K562 (cell line): ENCODE data around the gene BEST3. TPM values are rescaled to one million over a fixed set of nuclear protein-coding genes. Genes with fewer than 3 reads are reported as not detected.
A peak's percentile ranks its signal among the peaks of the same experiment; 100 is the strongest.

Source experiments
- BCOR ChIP-seq: fragments of 450-650 bp; IDR thresholded peaks from 2 replicates; pipeline ENCODE4 v1.6.1; 2016
- CBFA2T2 ChIP-seq: fragments of 450-650 bp; conservative IDR thresholded peaks from 2 replicates; pipeline ENCODE4 v1.6.1; 2017; ENCODE audit warnings: mild to moderate bottlenecking
- EWSR1 ChIP-seq: fragments of 450-650 bp; IDR thresholded peaks from 2 replicates; pipeline ENCODE4 v1.6.1; 2018; ENCODE audit warnings: borderline replicate concordance, mild to moderate bottlenecking, low read depth, moderate library complexity; ENCODE audit not compliant: partially characterized antibody
- FOXK1 ChIP-seq: sonication (generic); formaldehyde crosslinking; IDR thresholded peaks from 2 replicates; pipeline ENCODE4 v1.8.0; 2022; ENCODE audit warnings: missing genetic modification reagents, mild to moderate bottlenecking, borderline replicate concordance
- MGA ChIP-seq: fragments of 450-650 bp; IDR thresholded peaks from 2 replicates; pipeline ENCODE4 v1.6.1; 2016; ENCODE audit warnings: mild to moderate bottlenecking, moderate library complexity
- NFE2 ChIP-seq: IDR thresholded peaks from 2 replicates; pipeline ENCODE4 v1.6.1; 2014; ENCODE audit warnings: antibody characterized with exemption, low read depth
- PURB ChIP-seq: sonication (generic); formaldehyde crosslinking; IDR thresholded peaks from 2 replicates; pipeline ENCODE4 v1.9.0; 2021; ENCODE audit warnings: low read depth, mild to moderate bottlenecking, missing genetic modification reagents
- TAF7 ChIP-seq: fragments of 450-650 bp; IDR thresholded peaks from 2 replicates; pipeline ENCODE4 v1.6.1; 2016; ENCODE audit warnings: missing genetic modification characterization, missing compliant biosample characterization
- YY1 ChIP-seq, 3 experiments: IDR thresholded peaks; 2 replicates each; pipeline ENCODE4 v1.6.1; 2011; ENCODE audit warnings: low read length in 2 of 3, mild to moderate bottlenecking in 2 of 3, moderate library complexity in 2 of 3, borderline replicate concordance in 1 of 3, control low read depth in 1 of 3, low read depth in 1 of 3; ENCODE audit not compliant: insufficient read depth in 3 of 3, insufficient replicate concordance in 2 of 3, control insufficient read depth in 1 of 3, insufficient read length in 1 of 3; ENCODE audit errors: extremely low read depth in 1 of 3
- ZEB2 ChIP-seq: fragments of 450-650 bp; IDR thresholded peaks from 2 replicates; pipeline ENCODE4 v1.6.1; 2016
- polyA plus RNA-seq, 8 experiments: library from polyadenylated mRNA; depleted of rRNA in 4 of 8; stranded (reverse) in 5 of 8; unstranded in 3 of 8; fragments of >200 nt; fragmentation: Nextera tagmentation in 2 of 8; fragmentation: Illumina TruSeq in 1 of 8; extraction: Ambion mirVana in 2 of 8; extraction: Trizol in 1 of 8; gene quantifications; 2 replicates each; pipeline versions ENCODE4 v1.2.1 to v1.2.3, GENCODE V29; 2011 to 2014; ENCODE audit warnings: inconsistent platforms in 1 of 8, missing spikeins in 1 of 8
- total RNA-seq, 7 experiments: library from RNA; depleted of rRNA in 6 of 7; stranded (reverse); fragments of >200 nt in 6 of 7; fragmentation: Illumina TruSeq in 2 of 7; extraction: Trizol in 2 of 7; gene quantifications; 2 replicates each; pipeline versions ENCODE4 v1.2.1 to v1.2.3, GENCODE V29; 2011 to 2021; ENCODE audit warnings: low replicate concordance in 1 of 7
- TF ChIP-seq, protein P1 (sequence below): fragments of 450-650 bp; formaldehyde crosslinking; IDR thresholded peaks from 2 replicates; pipeline ENCODE4 v1.4.0; 2020; ENCODE audit warnings: mild to moderate bottlenecking

Gene BEST3
- total and polyA plus RNA-seq, 9 of the 15 experiments (the other 6 are each of a cell fraction or from before 2014, with no cell fraction given): 0.15 TPM; not detected in 8

- TF ChIP-seq MGA: no peak; the same call in 1 of the 2 replicates
- no peak for TF ChIP-seq TAF7 (tag)
- TF ChIP-seq PURB (CRISPR knock-in tag): no peak
- TF ChIP-seq YY1 (IDR thresholded peaks at IDR 0.05; ENCODE audit: borderline replicate concordance in 1 of 3, control insufficient read depth in 1 of 3, extremely low read depth in 1 of 3, insufficient read depth in 3 of 3, insufficient read length in 1 of 3, insufficient replicate concordance in 2 of 3, low read depth in 1 of 3, low read length in 2 of 3): no peak
- peak; percentile 98 for TF ChIP-seq NFE2
- TF ChIP-seq EWSR1: no peak
- TF ChIP-seq, protein P1, sequence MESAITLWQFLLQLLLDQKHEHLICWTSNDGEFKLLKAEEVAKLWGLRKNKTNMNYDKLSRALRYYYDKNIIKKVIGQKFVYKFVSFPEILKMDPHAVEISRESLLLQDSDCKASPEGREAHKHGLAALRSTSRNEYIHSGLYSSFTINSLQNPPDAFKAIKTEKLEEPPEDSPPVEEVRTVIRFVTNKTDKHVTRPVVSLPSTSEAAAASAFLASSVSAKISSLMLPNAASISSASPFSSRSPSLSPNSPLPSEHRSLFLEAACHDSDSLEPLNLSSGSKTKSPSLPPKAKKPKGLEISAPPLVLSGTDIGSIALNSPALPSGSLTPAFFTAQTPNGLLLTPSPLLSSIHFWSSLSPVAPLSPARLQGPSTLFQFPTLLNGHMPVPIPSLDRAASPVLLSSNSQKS (CRISPR knock-in tag): no peak
- peak; percentile 52; the same call in 1 of the 2 replicates for TF ChIP-seq CBFA2T2
- no peak for TF ChIP-seq ZEB2
- TF ChIP-seq FOXK1 (CRISPR knock-in tag): no peak
- peak; percentile 51; the same call in 1 of the 2 replicates for TF ChIP-seq BCOR
These were observed 41.5 kb downstream of the BEST3 start (continued) for GRCh38 chr12:69657376-69658137.
